HepG2 (cell line): ENCODE results near the gene CNRIP1. TPM values are rescaled to one million over a fixed set of nuclear protein-coding genes. Genes with fewer than 3 reads are reported as not detected.

ENCODE experiments used
- ATAC-seq: fragments of 200-7000 bp; cut with Tn5 transposase; 3 replicates; pipeline ENCODE4 v1.9.1; 2020; ENCODE audit warnings: mild to moderate bottlenecking, moderate library complexity
- BruUV-seq: library from RNA; stranded (reverse); fragments of 400-500 nt; replicated peaks from 2 replicates; lab custom pipeline; 2021; lab: Mats Ljungman, UMichigan
- CTCF ChIA-PET: fragments of 300-600 bp; formaldehyde crosslinking; extraction: SDS; loops from one replicate; lab custom pipeline; 2021; ENCODE audit warnings: low total read pairs, inconsistent platforms, low intra/inter-chr PET ratio; lab: Yijun Ruan, JAX
- POLR2A ChIA-PET: fragments of 350-600 bp; sonication (Branson Sonifier 250); formaldehyde crosslinking; loops from one replicate; lab custom pipeline; 2020; ENCODE audit warnings: antibody characterized with exemption, inconsistent platforms; lab: Yijun Ruan, JAX
- DNase-seq: peaks from one replicate; pipeline ENCODE4 v3.0.0-alpha.2; 2015; ENCODE audit warnings: low spot score
- FAIRE-seq: peaks from 3 replicates; lab custom pipeline; 2011; peaks lifted over from hg19 to GRCh38; lab: Jason Lieb, UNC
- H2AFZ ChIP-seq: one replicate; pipeline ENCODE4 v1.6.1; 2011; ENCODE audit warnings: low read length, inconsistent platforms
- H3K27ac ChIP-seq: fragments of 300-600 bp; 3 replicates; pipeline ENCODE4 v1.8.0; 2011; ENCODE audit warnings: mixed run types, mild to moderate bottlenecking, mixed read lengths, low read length, inconsistent platforms; ENCODE audit not compliant: insufficient read depth; ENCODE audit errors: extremely low read length
- H3K27me3 ChIP-seq, 2 experiments: fragments of 200-600 bp in 1 of 2; 2 replicates in 1 of 2; 3 replicates in 1 of 2; pipeline versions ENCODE4 v1.6.0 to v1.8.0; 2011; ENCODE audit warnings: low read length in 2 of 2, mild to moderate bottlenecking in 2 of 2, moderate library complexity in 2 of 2, inconsistent platforms in 1 of 2; ENCODE audit not compliant: insufficient read depth in 2 of 2, control insufficient read depth in 1 of 2
- H3K36me3 ChIP-seq, 2 experiments: fragments of 200-600 bp in 1 of 2; replicated peaks in 1 of 2; 2 replicates in 1 of 2; 3 replicates in 1 of 2; pipeline versions ENCODE4 v1.5.1 to v1.8.0; 2011; ENCODE audit warnings: low read length in 2 of 2, inconsistent platforms in 1 of 2; ENCODE audit not compliant: insufficient read depth in 2 of 2, control insufficient read depth in 1 of 2
- H3K4me1 ChIP-seq: 2 replicates; pipeline ENCODE4 v1.5.1; 2012; ENCODE audit warnings: low read length, inconsistent platforms; ENCODE audit not compliant: insufficient read depth
- H3K4me2 ChIP-seq: 2 replicates; pipeline ENCODE4 v1.6.0; 2011; ENCODE audit warnings: low read depth, low read length, inconsistent platforms
- H3K4me3 ChIP-seq, 3 experiments: fragments of 200-600 bp in 1 of 3; sonication (generic), shearing (Covaris generic) in 1 of 3; replicated peaks in 1 of 3; 2 replicates each; pipeline ENCODE4 v1.5.1; 2011 to 2016; ENCODE audit warnings: low read length in 3 of 3, inconsistent platforms in 2 of 3, low read depth in 2 of 3, mild to moderate bottlenecking in 2 of 3, control low read depth in 1 of 3, mixed read lengths in 1 of 3; ENCODE audit not compliant: insufficient read depth in 1 of 3
- H3K79me2 ChIP-seq: one replicate; pipeline ENCODE4 v1.6.1; 2011; ENCODE audit warnings: low read length, inconsistent platforms; ENCODE audit not compliant: insufficient read depth
- H3K9ac ChIP-seq: 2 replicates; pipeline ENCODE4 v1.6.0; 2011; ENCODE audit warnings: mild to moderate bottlenecking, low read depth, low read length, inconsistent platforms; ENCODE audit not compliant: insufficient read depth
- H3K9me3 ChIP-seq: 2 replicates; pipeline ENCODE4 v1.5.1; 2012; ENCODE audit warnings: mild to moderate bottlenecking, low read length
- H4K20me1 ChIP-seq: 2 replicates; pipeline ENCODE4 v1.6.0; 2011; ENCODE audit warnings: inconsistent platforms, mild to moderate bottlenecking, low read length, moderate library complexity; ENCODE audit not compliant: insufficient read depth
- NPAS2 ChIP-seq: sonication (generic); formaldehyde crosslinking; IDR thresholded peaks from 2 replicates; pipeline ENCODE4 v1.8.0; 2022; ENCODE audit warnings: mild to moderate bottlenecking, missing genetic modification reagents, borderline replicate concordance
- RCOR2 ChIP-seq: IDR thresholded peaks from 2 replicates; pipeline ENCODE4 v1.6.1; 2016; ENCODE audit warnings: missing biosample characterization, missing genetic modification reagents
- SATB2 ChIP-seq: sonication (generic); formaldehyde crosslinking; IDR thresholded peaks from 2 replicates; pipeline ENCODE4 v1.5.0; 2020; ENCODE audit warnings: missing genetic modification reagents
- SIN3A ChIP-seq: IDR thresholded peaks from 2 replicates; pipeline ENCODE4 v1.6.1; 2011; ENCODE audit warnings: low read depth, mild to moderate bottlenecking, control low read depth, low read length, borderline replicate concordance
- U2AF2 ChIP-seq: fragments of 200-400 bp; formaldehyde crosslinking; IDR thresholded peaks from 2 replicates; pipeline ENCODE4 v1.6.1; 2017; ENCODE audit warnings: low read depth, mild to moderate bottlenecking, low read length
- ZNF644 ChIP-seq: IDR thresholded peaks from 2 replicates; pipeline ENCODE4 v1.6.1; 2016; ENCODE audit warnings: low read depth
- ZNF883 ChIP-seq: sonication (generic); formaldehyde crosslinking; IDR thresholded peaks from 2 replicates; pipeline ENCODE4 v1.5.1; 2020; ENCODE audit warnings: mild to moderate bottlenecking, missing genetic modification reagents; ENCODE audit errors: not compliant biosample characterization
- ZNF891 ChIP-seq: sonication (generic); formaldehyde crosslinking; IDR thresholded peaks from 2 replicates; pipeline ENCODE4 v1.5.0; 2020; ENCODE audit warnings: mild to moderate bottlenecking, missing genetic modification reagents
- WGBS: methylation state at CpG from one replicate; pipeline ENCODE4 v1.1.6; 2017; ENCODE audit warnings: low lambda C conversion rate; 5-methylcytosine and 5-hydroxymethylcytosine counted together
- in situ Hi-C: cut with HindIII; loops from 2 replicates; pipeline ENCODE4 v1.10.0; 2017; ENCODE audit warnings: low pct_unique_long_range_greater_than_20kb; ENCODE audit not compliant: extremely low pct_ligation_motif_present
- intact Hi-C: fragments of 100-400 bp; cut with micrococcal nuclease; formaldehyde crosslinking; loops from one replicate; pipeline ENCODE4 v1.10.0; 2022; ENCODE audit not compliant: unreplicated experiment
- polyA plus RNA-seq, 8 experiments: library from polyadenylated mRNA; depleted of rRNA in 3 of 8; stranded (reverse) in 7 of 8; unstranded in 1 of 8; fragments of >200 nt; fragmentation: Illumina TruSeq in 4 of 8; extraction: Trizol in 4 of 8; gene quantifications; 2 replicates each; pipeline versions ENCODE4 v1.2.1 to v1.2.3, GENCODE V29; 2011 to 2016; ENCODE audit warnings: low read depth in 4 of 8, missing spikeins in 1 of 8, mixed read lengths in 1 of 8; ENCODE audit not compliant: insufficient read depth in 1 of 8
- total RNA-seq, 5 experiments: library from RNA; depleted of rRNA; stranded (reverse); fragments of >200 nt; fragmentation: Illumina TruSeq; extraction: Trizol; gene quantifications; 2 replicates each; pipeline ENCODE4 v1.2.3, GENCODE V29; 2016; ENCODE audit warnings: low read depth in 1 of 5
- TF ChIP-seq, protein P1 (sequence below): sonication (generic); formaldehyde crosslinking; IDR thresholded peaks from 2 replicates; pipeline ENCODE4 v1.4.0; 2020; ENCODE audit warnings: mild to moderate bottlenecking, missing genetic modification reagents
- TF ChIP-seq, protein P2 (sequence below), 2 experiments: sonication (generic) in 1 of 2; formaldehyde crosslinking in 1 of 2; IDR thresholded peaks; 2 replicates each; pipeline versions ENCODE4 v1.4.0 to v1.6.1; 2016 to 2020; ENCODE audit warnings: borderline replicate concordance in 1 of 2, low read depth in 1 of 2, mild to moderate bottlenecking in 1 of 2, missing genetic modification reagents in 1 of 2

The CNRIP1 gene
- total and polyA plus RNA-seq, 2 of the 13 experiments (the other 11 are each of a cell fraction or from before 2014, with no cell fraction given): not detected

DNA sequence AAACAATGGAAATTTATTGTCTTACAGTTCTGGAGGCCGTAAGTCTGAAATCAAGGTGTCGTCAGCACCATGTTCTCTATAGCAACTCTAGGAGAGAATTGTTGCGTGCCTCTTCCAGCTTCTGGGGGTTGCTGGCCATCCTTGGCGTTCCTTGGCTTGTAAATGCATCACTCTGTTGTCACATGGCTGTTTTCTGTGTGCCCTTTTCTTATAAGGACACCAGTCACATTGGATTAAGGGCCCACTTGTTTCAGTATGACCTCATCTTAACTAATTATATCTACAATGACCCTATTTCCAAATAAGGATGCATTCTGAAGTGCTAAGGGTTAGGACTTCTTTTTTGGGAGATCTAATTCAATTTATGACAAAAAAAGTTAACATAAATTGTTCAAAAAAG is 44.0 kb upstream of the CNRIP1 start (continued):
- TF ChIP-seq SATB2 (CRISPR knock-in tag) (no peak), SIN3A (no peak)
- TF ChIP-seq, all 625 proteins: peak for 0

DNA sequence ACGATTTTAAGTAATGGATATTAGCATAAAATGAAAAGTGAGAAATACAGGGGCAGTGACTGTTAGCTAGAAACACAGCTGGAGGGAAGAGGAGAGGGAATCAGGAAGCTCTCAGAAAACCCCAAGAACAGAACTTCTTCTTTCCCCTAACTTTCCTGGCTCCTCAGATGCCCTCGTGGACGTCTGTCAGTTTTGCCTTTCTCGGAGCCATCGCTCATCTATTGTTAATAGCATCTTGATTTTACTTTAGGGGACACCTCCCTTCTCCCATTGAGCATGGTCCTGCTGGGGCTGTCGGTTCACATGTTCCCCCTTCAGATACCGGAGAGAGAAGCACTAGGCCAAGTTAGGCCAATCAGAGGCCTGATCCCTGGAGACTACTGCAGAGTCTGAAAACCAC is 43.0 kb upstream of the CNRIP1 start:
- in situ Hi-C loops (loop anchor here (5.0 kb wide), 1 partner anchor 80 kb away; no protein-coding TSS in a partner anchor), intact Hi-C loops (loop anchor here (1.0 kb wide), 1 partner anchor 79 kb away; no protein-coding TSS in a partner anchor)
- no peaks in the 10 kb centered on the region for H3K79me2 ChIP-seq
- H3K4me3 ChIP-seq: no peak overlapping the region
- FAIRE-seq (no peak), ATAC-seq (no peak), DNase-seq (no peak)
- no TSS peak for BruUV-seq
- WGBS: 74% methylated on average over 7 of the region's 7 CpGs
- no peaks in the 10 kb centered on the region for H3K36me3 ChIP-seq
- no peak overlapping the region for H3K9ac ChIP-seq
- H3K9me3 ChIP-seq: no peaks in the 10 kb centered on the region
- no peaks in the 10 kb centered on the region for H4K20me1 ChIP-seq
- no peak overlapping the region for H3K4me2 ChIP-seq
- no peak overlapping the region for H2AFZ ChIP-seq
- peaks cover 0 to 22% of the 10 kb centered on the region in 2 experiments; a peak in 3 of 5 replicates for H3K27me3 ChIP-seq
- H3K4me1 ChIP-seq: no peaks in the 10 kb centered on the region
- no peak overlapping the region for H3K27ac ChIP-seq
- ChIA-PET CTCF (interaction anchor here (2.1 kb wide), 1 partner anchor 79 kb away, joined by 14 read pairs; no protein-coding TSS in a partner anchor), POLR2A (no interaction called here)
- TF ChIP-seq NPAS2 (no peak), ZNF644 (CRISPR knock-in tag) (no peak), RCOR2 (no peak), ZNF891 (CRISPR knock-in tag) (no peak), ZNF883 (CRISPR knock-in tag) (no peak), U2AF2 (no peak)
- TF ChIP-seq, protein P1, sequence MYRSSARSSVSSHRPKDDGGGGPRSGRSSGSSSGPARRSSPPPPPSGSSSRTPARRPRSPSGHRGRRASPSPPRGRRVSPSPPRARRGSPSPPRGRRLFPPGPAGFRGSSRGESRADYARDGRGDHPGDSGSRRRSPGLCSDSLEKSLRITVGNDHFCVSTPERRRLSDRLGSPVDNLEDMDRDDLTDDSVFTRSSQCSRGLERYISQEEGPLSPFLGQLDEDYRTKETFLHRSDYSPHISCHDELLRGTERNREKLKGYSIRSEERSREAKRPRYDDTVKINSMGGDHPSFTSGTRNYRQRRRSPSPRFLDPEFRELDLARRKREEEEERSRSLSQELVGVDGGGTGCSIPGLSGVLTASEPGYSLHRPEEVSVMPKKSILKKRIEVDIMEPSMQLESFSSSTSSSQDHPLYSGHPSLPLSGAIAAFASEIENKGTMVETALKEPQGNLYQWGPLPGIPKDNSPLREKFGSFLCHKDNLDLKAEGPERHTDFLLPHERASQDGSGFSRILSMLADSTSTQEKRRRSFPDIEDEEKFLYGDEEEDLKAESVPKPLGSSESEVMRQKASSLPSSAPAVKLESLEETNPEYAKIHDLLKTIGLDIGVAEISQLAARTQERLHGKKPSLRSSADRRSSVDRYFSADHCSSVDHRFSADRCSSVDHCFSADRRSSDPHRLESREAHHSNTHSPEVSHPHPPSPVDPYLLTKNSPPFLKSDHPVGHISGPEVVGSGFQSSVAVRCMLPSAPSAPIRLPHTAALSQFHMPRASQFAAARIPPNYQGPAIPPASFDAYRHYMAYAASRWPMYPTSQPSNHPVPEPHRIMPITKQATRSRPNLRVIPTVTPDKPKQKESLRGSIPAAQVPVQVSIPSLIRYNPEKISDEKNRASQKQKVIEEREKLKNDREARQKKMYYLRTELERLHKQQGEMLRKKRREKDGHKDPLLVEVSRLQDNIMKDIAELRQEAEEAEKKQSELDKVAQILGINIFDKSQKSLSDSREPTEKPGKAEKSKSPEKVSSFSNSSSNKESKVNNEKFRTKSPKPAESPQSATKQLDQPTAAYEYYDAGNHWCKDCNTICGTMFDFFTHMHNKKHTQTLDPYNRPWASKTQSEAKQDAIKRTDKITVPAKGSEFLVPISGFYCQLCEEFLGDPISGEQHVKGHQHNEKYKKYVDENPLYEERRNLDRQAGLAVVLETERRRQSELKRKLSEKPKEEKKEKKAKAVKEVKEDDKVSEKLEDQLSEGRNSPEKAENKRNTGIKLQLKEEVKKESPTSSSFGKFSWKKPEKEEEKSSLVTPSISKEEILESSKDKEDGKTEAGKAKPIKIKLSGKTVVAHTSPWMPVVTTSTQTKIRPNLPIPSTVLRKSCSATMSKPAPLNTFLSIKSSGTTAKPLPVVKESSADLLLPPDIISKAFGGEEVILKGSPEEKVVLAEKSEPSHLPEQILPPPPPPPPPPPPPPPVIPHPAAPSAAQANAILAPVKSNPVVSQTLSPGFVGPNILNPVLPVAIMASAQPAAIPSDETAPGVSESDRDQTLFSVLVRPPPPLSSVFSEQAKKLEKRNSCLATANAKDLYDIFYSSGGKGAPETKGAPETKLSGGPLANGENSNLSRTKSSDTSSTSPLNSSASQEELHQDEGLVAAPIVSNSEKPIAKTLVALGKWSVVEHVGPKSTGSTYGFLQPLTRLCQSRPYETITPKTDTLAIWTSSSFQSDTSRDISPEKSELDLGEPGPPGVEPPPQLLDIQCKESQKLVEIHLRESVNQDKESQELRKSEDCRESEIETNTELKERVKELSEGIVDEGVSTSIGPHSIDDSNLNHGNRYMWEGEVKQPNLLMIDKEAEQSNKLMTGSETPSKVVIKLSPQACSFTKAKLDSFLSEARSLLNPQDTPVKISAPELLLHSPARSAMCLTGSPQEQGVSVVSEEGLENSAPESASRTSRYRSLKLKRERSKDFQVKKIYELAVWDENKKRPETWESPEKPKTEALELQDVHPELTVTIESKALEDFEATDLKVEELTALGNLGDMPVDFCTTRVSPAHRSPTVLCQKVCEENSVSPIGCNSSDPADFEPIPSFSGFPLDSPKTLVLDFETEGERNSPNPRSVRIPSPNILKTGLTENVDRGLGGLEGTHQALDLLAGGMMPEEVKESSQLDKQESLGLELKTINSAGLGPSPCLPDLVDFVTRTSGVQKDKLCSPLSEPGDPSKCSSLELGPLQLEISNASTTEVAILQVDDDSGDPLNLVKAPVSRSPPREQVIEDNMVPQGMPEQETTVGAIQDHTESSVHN (CRISPR knock-in tag): no peak
- TF ChIP-seq, protein P2, sequence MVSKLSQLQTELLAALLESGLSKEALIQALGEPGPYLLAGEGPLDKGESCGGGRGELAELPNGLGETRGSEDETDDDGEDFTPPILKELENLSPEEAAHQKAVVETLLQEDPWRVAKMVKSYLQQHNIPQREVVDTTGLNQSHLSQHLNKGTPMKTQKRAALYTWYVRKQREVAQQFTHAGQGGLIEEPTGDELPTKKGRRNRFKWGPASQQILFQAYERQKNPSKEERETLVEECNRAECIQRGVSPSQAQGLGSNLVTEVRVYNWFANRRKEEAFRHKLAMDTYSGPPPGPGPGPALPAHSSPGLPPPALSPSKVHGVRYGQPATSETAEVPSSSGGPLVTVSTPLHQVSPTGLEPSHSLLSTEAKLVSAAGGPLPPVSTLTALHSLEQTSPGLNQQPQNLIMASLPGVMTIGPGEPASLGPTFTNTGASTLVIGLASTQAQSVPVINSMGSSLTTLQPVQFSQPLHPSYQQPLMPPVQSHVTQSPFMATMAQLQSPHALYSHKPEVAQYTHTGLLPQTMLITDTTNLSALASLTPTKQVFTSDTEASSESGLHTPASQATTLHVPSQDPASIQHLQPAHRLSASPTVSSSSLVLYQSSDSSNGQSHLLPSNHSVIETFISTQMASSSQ (IDR thresholded peaks at IDR 0.05; ENCODE audit: low read depth): no peak
- TF ChIP-seq, protein P2 (CRISPR knock-in tag; IDR thresholded peaks at IDR 0.05; ENCODE audit: borderline replicate concordance): no peak
